K562 (cell line): ENCODE data around the gene HCAR1. TPM values are rescaled to one million over a fixed set of nuclear protein-coding genes. Genes with fewer than 3 reads are reported as not detected.

ENCODE experiments used
- C11orf30 ChIP-seq: fragments of 450-650 bp; IDR thresholded peaks from 2 replicates; pipeline ENCODE4 v1.6.1; 2016; ENCODE audit warnings: low read depth, mild to moderate bottlenecking
- DIDO1 ChIP-seq: fragments of 450-650 bp; IDR thresholded peaks from 2 replicates; pipeline ENCODE4 v1.6.1; 2016; ENCODE audit warnings: low read depth, missing biosample characterization, missing genetic modification characterization
- EGR1 ChIP-seq: fragments of 450-650 bp; conservative IDR thresholded peaks from 2 replicates; pipeline ENCODE4 v1.6.1; 2017; ENCODE audit warnings: mild to moderate bottlenecking
- MAFG ChIP-seq: fragments of 450-650 bp; conservative IDR thresholded peaks from 2 replicates; pipeline ENCODE4 v1.6.1; 2016; ENCODE audit warnings: missing genetic modification characterization, missing compliant biosample characterization
- PHB ChIP-seq: fragments of 250-450 bp; sonication (Bioruptor Pico); IDR thresholded peaks from 2 replicates; pipeline ENCODE4 v1.5.0; 2021
- SMARCA4 ChIP-seq: fragments of 450-650 bp; IDR thresholded peaks from 2 replicates; pipeline ENCODE4 v1.6.1; 2016
- ZNF197 ChIP-seq: fragments of 200-800 bp; sonication (Bioruptor generic); IDR thresholded peaks from 2 replicates; pipeline ENCODE4 v1.6.1; 2016; ENCODE audit warnings: low read depth, missing genetic modification characterization, missing compliant biosample characterization
- ZNF316 ChIP-seq: fragments of 450-650 bp; IDR thresholded peaks from 2 replicates; pipeline ENCODE4 v1.6.1; 2016
- polyA plus RNA-seq, 8 experiments: library from polyadenylated mRNA; depleted of rRNA in 4 of 8; stranded (reverse) in 5 of 8; unstranded in 3 of 8; fragments of >200 nt; fragmentation: Nextera tagmentation in 2 of 8; fragmentation: Illumina TruSeq in 1 of 8; extraction: Ambion mirVana in 2 of 8; extraction: Trizol in 1 of 8; gene quantifications; 2 replicates each; pipeline versions ENCODE4 v1.2.1 to v1.2.3, GENCODE V29; 2011 to 2014; ENCODE audit warnings: inconsistent platforms in 1 of 8, missing spikeins in 1 of 8
- total RNA-seq, 7 experiments: library from RNA; depleted of rRNA in 6 of 7; stranded (reverse); fragments of >200 nt in 6 of 7; fragmentation: Illumina TruSeq in 2 of 7; extraction: Trizol in 2 of 7; gene quantifications; 2 replicates each; pipeline versions ENCODE4 v1.2.1 to v1.2.3, GENCODE V29; 2011 to 2021; ENCODE audit warnings: low replicate concordance in 1 of 7
- TF ChIP-seq, protein P1 (sequence below): fragments of 450-650 bp; IDR thresholded peaks from 2 replicates; pipeline ENCODE4 v1.6.1; 2016; ENCODE audit warnings: mild to moderate bottlenecking, moderate library complexity

Gene HCAR1
- total and polyA plus RNA-seq, 9 of the 15 experiments (the other 6 are each of a cell fraction or from before 2014, with no cell fraction given) = not detected

DNA sequence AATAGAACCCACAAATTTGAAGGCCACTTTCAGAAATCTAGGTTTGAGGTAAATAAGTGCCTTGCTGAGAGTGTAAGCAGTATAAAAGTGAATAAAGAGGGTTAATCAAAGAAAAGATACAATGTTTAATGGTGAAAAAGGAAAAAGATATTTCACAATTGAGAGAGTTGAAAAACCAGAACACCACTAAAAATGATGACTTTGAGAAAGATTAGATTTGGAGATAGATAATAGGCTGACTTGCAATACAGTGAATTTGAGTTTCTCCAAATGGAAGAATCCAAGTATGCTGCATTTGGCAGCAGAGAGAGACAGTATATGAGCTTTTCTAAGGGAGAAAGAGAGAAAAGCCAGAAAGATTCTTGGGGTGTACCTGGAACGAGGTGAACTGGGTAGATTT is 24.1 kb upstream of the HCAR1 start (continued):
- TF ChIP-seq, protein P1, sequence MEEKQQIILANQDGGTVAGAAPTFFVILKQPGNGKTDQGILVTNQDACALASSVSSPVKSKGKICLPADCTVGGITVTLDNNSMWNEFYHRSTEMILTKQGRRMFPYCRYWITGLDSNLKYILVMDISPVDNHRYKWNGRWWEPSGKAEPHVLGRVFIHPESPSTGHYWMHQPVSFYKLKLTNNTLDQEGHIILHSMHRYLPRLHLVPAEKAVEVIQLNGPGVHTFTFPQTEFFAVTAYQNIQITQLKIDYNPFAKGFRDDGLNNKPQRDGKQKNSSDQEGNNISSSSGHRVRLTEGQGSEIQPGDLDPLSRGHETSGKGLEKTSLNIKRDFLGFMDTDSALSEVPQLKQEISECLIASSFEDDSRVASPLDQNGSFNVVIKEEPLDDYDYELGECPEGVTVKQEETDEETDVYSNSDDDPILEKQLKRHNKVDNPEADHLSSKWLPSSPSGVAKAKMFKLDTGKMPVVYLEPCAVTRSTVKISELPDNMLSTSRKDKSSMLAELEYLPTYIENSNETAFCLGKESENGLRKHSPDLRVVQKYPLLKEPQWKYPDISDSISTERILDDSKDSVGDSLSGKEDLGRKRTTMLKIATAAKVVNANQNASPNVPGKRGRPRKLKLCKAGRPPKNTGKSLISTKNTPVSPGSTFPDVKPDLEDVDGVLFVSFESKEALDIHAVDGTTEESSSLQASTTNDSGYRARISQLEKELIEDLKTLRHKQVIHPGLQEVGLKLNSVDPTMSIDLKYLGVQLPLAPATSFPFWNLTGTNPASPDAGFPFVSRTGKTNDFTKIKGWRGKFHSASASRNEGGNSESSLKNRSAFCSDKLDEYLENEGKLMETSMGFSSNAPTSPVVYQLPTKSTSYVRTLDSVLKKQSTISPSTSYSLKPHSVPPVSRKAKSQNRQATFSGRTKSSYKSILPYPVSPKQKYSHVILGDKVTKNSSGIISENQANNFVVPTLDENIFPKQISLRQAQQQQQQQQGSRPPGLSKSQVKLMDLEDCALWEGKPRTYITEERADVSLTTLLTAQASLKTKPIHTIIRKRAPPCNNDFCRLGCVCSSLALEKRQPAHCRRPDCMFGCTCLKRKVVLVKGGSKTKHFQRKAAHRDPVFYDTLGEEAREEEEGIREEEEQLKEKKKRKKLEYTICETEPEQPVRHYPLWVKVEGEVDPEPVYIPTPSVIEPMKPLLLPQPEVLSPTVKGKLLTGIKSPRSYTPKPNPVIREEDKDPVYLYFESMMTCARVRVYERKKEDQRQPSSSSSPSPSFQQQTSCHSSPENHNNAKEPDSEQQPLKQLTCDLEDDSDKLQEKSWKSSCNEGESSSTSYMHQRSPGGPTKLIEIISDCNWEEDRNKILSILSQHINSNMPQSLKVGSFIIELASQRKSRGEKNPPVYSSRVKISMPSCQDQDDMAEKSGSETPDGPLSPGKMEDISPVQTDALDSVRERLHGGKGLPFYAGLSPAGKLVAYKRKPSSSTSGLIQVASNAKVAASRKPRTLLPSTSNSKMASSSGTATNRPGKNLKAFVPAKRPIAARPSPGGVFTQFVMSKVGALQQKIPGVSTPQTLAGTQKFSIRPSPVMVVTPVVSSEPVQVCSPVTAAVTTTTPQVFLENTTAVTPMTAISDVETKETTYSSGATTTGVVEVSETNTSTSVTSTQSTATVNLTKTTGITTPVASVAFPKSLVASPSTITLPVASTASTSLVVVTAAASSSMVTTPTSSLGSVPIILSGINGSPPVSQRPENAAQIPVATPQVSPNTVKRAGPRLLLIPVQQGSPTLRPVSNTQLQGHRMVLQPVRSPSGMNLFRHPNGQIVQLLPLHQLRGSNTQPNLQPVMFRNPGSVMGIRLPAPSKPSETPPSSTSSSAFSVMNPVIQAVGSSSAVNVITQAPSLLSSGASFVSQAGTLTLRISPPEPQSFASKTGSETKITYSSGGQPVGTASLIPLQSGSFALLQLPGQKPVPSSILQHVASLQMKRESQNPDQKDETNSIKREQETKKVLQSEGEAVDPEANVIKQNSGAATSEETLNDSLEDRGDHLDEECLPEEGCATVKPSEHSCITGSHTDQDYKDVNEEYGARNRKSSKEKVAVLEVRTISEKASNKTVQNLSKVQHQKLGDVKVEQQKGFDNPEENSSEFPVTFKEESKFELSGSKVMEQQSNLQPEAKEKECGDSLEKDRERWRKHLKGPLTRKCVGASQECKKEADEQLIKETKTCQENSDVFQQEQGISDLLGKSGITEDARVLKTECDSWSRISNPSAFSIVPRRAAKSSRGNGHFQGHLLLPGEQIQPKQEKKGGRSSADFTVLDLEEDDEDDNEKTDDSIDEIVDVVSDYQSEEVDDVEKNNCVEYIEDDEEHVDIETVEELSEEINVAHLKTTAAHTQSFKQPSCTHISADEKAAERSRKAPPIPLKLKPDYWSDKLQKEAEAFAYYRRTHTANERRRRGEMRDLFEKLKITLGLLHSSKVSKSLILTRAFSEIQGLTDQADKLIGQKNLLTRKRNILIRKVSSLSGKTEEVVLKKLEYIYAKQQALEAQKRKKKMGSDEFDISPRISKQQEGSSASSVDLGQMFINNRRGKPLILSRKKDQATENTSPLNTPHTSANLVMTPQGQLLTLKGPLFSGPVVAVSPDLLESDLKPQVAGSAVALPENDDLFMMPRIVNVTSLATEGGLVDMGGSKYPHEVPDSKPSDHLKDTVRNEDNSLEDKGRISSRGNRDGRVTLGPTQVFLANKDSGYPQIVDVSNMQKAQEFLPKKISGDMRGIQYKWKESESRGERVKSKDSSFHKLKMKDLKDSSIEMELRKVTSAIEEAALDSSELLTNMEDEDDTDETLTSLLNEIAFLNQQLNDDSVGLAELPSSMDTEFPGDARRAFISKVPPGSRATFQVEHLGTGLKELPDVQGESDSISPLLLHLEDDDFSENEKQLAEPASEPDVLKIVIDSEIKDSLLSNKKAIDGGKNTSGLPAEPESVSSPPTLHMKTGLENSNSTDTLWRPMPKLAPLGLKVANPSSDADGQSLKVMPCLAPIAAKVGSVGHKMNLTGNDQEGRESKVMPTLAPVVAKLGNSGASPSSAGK = no peak
- TF ChIP-seq PHB (CRISPR knock-in tag) (no peak), SMARCA4 (no peak), C11orf30 (0 out of 2 replicates have a peak, but pooled peaks have one; percentile 26), ZNF316 (peak; percentile 53), EGR1 (no peak), MAFG (peak; percentile 40; the same call in 1 of the 2 replicates), ZNF197 (no peak), DIDO1 (tag) (no peak)
- TF ChIP-seq, all 486 proteins: peak for 3
